ENCODE data around the gene PUS3. TPM values are rescaled to one million over a fixed set of nuclear protein-coding genes. Genes with fewer than 3 reads are reported as not detected.

Gene PUS3
- total RNA-seq, 1 experiment from 2014 or later = 11.9 TPM

- TF ChIP-seq CEBPB (IDR thresholded peaks at IDR 0.05; ENCODE audit: low read depth) (no peak), POLR2A (IDR thresholded peaks at IDR 0.05; ENCODE audit: borderline replicate concordance, extremely low read depth, insufficient read depth, insufficient read length) (no peak), ZFX (IDR thresholded peaks at IDR 0.05) (no peak), SRF (IDR thresholded peaks at IDR 0.05; ENCODE audit: low read depth) (no peak), CTCF (IDR thresholded peaks at IDR 0.05 in 2 of 3, conservative IDR thresholded peaks at IDR 0.05 in 1 of 3; ENCODE audit: borderline replicate concordance in 1 of 3, insufficient read depth in 1 of 3, low read depth in 2 of 3, low read length in 2 of 3) (no peak), EZH2phosphoT487 (IDR thresholded peaks at IDR 0.05; ENCODE audit: borderline replicate concordance) (no peak), FOSL1 (IDR thresholded peaks at IDR 0.05; ENCODE audit: low read depth) (no peak), YY1 (IDR thresholded peaks at IDR 0.05; ENCODE audit: extremely low read depth, insufficient replicate concordance, low read depth, low read length) (no peak), JUND (IDR thresholded peaks at IDR 0.05) (no peak), EGR1 (IDR thresholded peaks at IDR 0.05; ENCODE audit: low read depth) (no peak), ZBTB33 (IDR thresholded peaks at IDR 0.05; ENCODE audit: extremely low read depth, insufficient replicate concordance, low read length) (no peak), ATF3 (IDR thresholded peaks at IDR 0.05) (no peak), TCF7L2 (IDR thresholded peaks at IDR 0.05; ENCODE audit: borderline replicate concordance, extremely low read depth, insufficient read depth, insufficient read length) (no peak), ELF1 (IDR thresholded peaks at IDR 0.05; ENCODE audit: borderline replicate concordance, low read depth) (no peak), EZH2 (IDR thresholded peaks at IDR 0.05) (no peak), POLR2AphosphoS5 (IDR thresholded peaks at IDR 0.05; ENCODE audit: low read depth, low read length) (no peak), MAX (IDR thresholded peaks at IDR 0.05) (no peak), REST (IDR thresholded peaks at IDR 0.05; ENCODE audit: low read depth) (no peak), RAD21 (IDR thresholded peaks at IDR 0.05; ENCODE audit: low read depth) (no peak), SIN3A (IDR thresholded peaks at IDR 0.05; ENCODE audit: low read depth) (no peak)
Measured at GRCh38 chr11:125892071-125892470, 10.9 kb downstream of the PUS3 start.

More at GRCh38 chr11:125892071-125892470, 10.9 kb downstream of the PUS3 start:
- H3K9ac ChIP-seq (ENCODE audit: low read length) = no peak overlapping the region
- no peak overlapping the region for H3K27ac ChIP-seq (ENCODE audit: low read depth, low read length)
- H3K27me3 ChIP-seq (ENCODE audit: insufficient read depth, low read length) = no peaks in the 10 kb centered on the region
- peaks cover 3% of the 10 kb centered on the region; the same call in 1 of the 2 replicates for H4K20me1 ChIP-seq (ENCODE audit: insufficient read depth)
- H3K4me3 ChIP-seq (replicated peaks in 1 of 2; ENCODE audit: low read depth in 1 of 2, low read length in 2 of 2) = no peak overlapping the region
- CTCF ChIA-PET = no interaction called here
- peaks cover 92% of the 10 kb centered on the region for H3K79me2 ChIP-seq (ENCODE audit: insufficient read depth, low read length)
- ATAC-seq (no peak), DNase-seq (ENCODE audit: low read depth, low spot score) (no peak)
- H3K4me2 ChIP-seq (ENCODE audit: low read length) = no peak overlapping the region
- no peak overlapping the region for H2AFZ ChIP-seq (ENCODE audit: low read depth, low read length, poor library complexity, severe bottlenecking)
- POLR2A ChIA-PET = no interaction called here
- intact Hi-C loops (cut with micrococcal nuclease) = no loop called here
- RAD21 ChIA-PET (ENCODE audit: low non-redundant PET in 1 of 2, low total read pairs in 2 of 2, uncharacterized antibody in 2 of 2, unreplicated experiment in 2 of 2) = no interaction called here
- H3K4me1 ChIP-seq (ENCODE audit: control insufficient read depth in 1 of 2, insufficient read depth in 2 of 2, low read length in 2 of 2) = peaks cover 1 to 19% of the 10 kb centered on the region in 2 experiments; a peak in 3 of 4 replicates
- H3K9me3 ChIP-seq (ENCODE audit: control insufficient read depth in 1 of 2, insufficient read depth in 1 of 2, low read depth in 1 of 2, low read length in 2 of 2) = no peaks in the 10 kb centered on the region
- no TSS peak for BruUV-seq (replicated peaks)
- H3K9me2 ChIP-seq (ENCODE audit: insufficient read depth) = no peaks in the 10 kb centered on the region
- peaks cover 24 to 36% of the 10 kb centered on the region in 2 experiments; a peak in 3 of 4 replicates for H3K36me3 ChIP-seq (ENCODE audit: control insufficient read depth in 1 of 2, insufficient read depth in 2 of 2, low read length in 2 of 2)

Data from HCT116 (cell line).